OCI-LY7 (cell line): ENCODE results near the gene ANKRD30B.

ENCODE experiments used
- CTCF ChIP-seq: fragments of 200-600 bp; sonication (generic); conservative IDR thresholded peaks from 2 replicates; pipeline ENCODE4 v1.5.1; 2014; ENCODE audit warnings: mild to moderate bottlenecking, antibody characterized with exemption, low read length, moderate library complexity, mixed read lengths
- EZH2phosphoT487 ChIP-seq: fragments of 200-600 bp; sonication (generic); IDR thresholded peaks from 2 replicates; pipeline ENCODE4 v1.6.1; 2018; ENCODE audit warnings: low read depth, borderline replicate concordance, mild to moderate bottlenecking, mixed run types, antibody characterized with exemption, low read length, moderate library complexity, mixed read lengths

- TF ChIP-seq CTCF = no peak
- no peak for TF ChIP-seq EZH2phosphoT487
Observed at GRCh38 chr18:14768241-14768640, 20.3 kb downstream of the ANKRD30B start.
